Spleen (tissue), 7 donors: ENCODE results near the gene LMBR1L.

Source experiments
- POLR2A ChIP-seq, 3 donors: fragments of 450-650 bp; IDR thresholded peaks; one replicate each; pipeline ENCODE4 v1.5.1; 2017; ENCODE audit warnings: antibody characterized with exemption in 3 of 3, mild to moderate bottlenecking in 1 of 3
- TF ChIP-seq, protein P1 (sequence below), 11 experiments: fragments of 200-600 bp in 7 of 11; fragments of 450-650 bp in 4 of 11; sonication (generic) in 4 of 11; IDR thresholded peaks in 8 of 11; conservative IDR thresholded peaks in 3 of 11; 1 replicate in 7 of 11; 2 replicates in 4 of 11; pipeline versions ENCODE4 v1.4.0 to v1.8.0; 2016 to 2021; ENCODE audit warnings: antibody characterized with exemption in 11 of 11, inconsistent platforms in 4 of 11, mild to moderate bottlenecking in 1 of 11
- donor health status: DM: no; HTN: no; CAD: no; lungs with moderate emphysema.
- donor health status: DM: no; HTN: no; CAD: no.
- donor health status: DM: no; HTN: no; CAD: no.

DNA sequence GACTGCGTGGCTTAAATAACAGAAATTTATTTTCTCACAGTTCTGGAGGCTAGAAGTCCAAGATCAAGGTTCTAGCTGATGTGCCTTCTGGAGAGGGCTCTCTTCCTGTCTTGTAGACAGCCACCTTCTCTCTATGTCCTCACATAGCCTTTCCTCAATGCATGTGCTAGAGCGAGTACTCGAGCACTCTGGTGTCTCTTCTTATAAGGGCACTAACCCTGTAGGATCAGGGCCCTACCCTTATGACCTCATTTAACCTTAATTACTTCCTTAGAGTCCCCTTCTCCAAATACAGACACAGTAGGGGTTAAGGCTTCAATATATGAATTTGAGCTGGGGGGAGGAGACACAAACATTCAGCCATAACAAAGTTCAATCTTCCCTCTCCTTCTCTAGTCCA is 26.2 kb downstream of the LMBR1L start:
- TF ChIP-seq, protein P1, sequence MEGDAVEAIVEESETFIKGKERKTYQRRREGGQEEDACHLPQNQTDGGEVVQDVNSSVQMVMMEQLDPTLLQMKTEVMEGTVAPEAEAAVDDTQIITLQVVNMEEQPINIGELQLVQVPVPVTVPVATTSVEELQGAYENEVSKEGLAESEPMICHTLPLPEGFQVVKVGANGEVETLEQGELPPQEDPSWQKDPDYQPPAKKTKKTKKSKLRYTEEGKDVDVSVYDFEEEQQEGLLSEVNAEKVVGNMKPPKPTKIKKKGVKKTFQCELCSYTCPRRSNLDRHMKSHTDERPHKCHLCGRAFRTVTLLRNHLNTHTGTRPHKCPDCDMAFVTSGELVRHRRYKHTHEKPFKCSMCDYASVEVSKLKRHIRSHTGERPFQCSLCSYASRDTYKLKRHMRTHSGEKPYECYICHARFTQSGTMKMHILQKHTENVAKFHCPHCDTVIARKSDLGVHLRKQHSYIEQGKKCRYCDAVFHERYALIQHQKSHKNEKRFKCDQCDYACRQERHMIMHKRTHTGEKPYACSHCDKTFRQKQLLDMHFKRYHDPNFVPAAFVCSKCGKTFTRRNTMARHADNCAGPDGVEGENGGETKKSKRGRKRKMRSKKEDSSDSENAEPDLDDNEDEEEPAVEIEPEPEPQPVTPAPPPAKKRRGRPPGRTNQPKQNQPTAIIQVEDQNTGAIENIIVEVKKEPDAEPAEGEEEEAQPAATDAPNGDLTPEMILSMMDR (IDR thresholded peaks at IDR 0.05 in 8 of 11, conservative IDR thresholded peaks at IDR 0.05 in 3 of 11), result no peak
- no peak for TF ChIP-seq POLR2A (IDR thresholded peaks at IDR 0.05)
